ENCODE data around the gene WSCD2. TPM values are rescaled to one million over a fixed set of nuclear protein-coding genes. Genes with fewer than 3 reads are reported as not detected.

The WSCD2 gene
- total and polyA plus RNA-seq, 3 experiments from 2014 or later = 0.39 TPM; not detected in 2

GRCh38 chr12:108136697-108137096 is 7.6 kb downstream of the WSCD2 start:
- H3K36me3 ChIP-seq (ENCODE audit: insufficient read depth, low read length) = no peaks in the 10 kb centered on the region
- ChIA-PET POLR2A (no interaction called here), CTCF (no interaction called here)
- no peak overlapping the region for H3K27ac ChIP-seq (ENCODE audit: low read depth, low read length)
- H3K4me3 Mint-ChIP-seq = no peak overlapping the region
- DNase-seq = no peak
- no peaks in the 10 kb centered on the region for H3K36me3 Mint-ChIP-seq
- H3K9me3 ChIP-seq (ENCODE audit: low read length) = no peaks in the 10 kb centered on the region
- H3K4me1 ChIP-seq (ENCODE audit: insufficient read depth, low read length) = no peaks in the 10 kb centered on the region
- no peak overlapping the region for H3K4me3 ChIP-seq (ENCODE audit: low read length)
- no peaks in the 10 kb centered on the region for H3K4me1 Mint-ChIP-seq
- H3K27me3 ChIP-seq (ENCODE audit: insufficient read depth, low read length, poor library complexity, severe bottlenecking) = no peaks in the 10 kb centered on the region
- H3K27me3 Mint-ChIP-seq = peaks cover 9 to 18% of the 10 kb centered on the region in 2 donors
- peaks cover 0 to 3% (median 0%) of the 10 kb centered on the region in 5 donors for H3K9me3 Mint-ChIP-seq
- no peak overlapping the region for H3K27ac Mint-ChIP-seq

- H3K9me3 ChIP-seq (ENCODE audit: low read length) = no peaks in the 10 kb centered on the region
- H3K4me3 ChIP-seq (ENCODE audit: low read length) = no peak overlapping the region
- Mint-ChIP-seq H3K9me3 (peaks cover 0 to 3% (median 0%) of the 10 kb centered on the region in 5 donors), H3K27me3 (peaks cover 5 to 13% of the 10 kb centered on the region in 2 donors), H3K4me1 (no peaks in the 10 kb centered on the region), H3K36me3 (no peaks in the 10 kb centered on the region), H3K4me3 (no peak overlapping the region), H3K27ac (no peak overlapping the region)
- no peak for DNase-seq
- ChIA-PET POLR2A (no interaction called here), CTCF (no interaction called here)
- H3K36me3 ChIP-seq (ENCODE audit: insufficient read depth, low read length) = no peaks in the 10 kb centered on the region
- H3K4me1 ChIP-seq (ENCODE audit: insufficient read depth, low read length) = no peaks in the 10 kb centered on the region
- H3K27ac ChIP-seq (ENCODE audit: low read depth, low read length) = no peak overlapping the region
- H3K27me3 ChIP-seq (ENCODE audit: insufficient read depth, low read length, poor library complexity, severe bottlenecking) = no peaks in the 10 kb centered on the region
Measured at GRCh38 chr12:108139454-108139853, 10.4 kb downstream of the WSCD2 start.

GRCh38 chr12:108140501-108140900 is 11.4 kb downstream of the WSCD2 start:
- ChIA-PET POLR2A (no interaction called here), CTCF (no interaction called here)
- H3K27me3 ChIP-seq (ENCODE audit: insufficient read depth, low read length, poor library complexity, severe bottlenecking) = no peaks in the 10 kb centered on the region
- no peaks in the 10 kb centered on the region for H3K36me3 Mint-ChIP-seq
- no peak overlapping the region for H3K27ac Mint-ChIP-seq
- H3K4me3 ChIP-seq (ENCODE audit: low read length) = no peak overlapping the region
- no peak overlapping the region for H3K4me3 Mint-ChIP-seq
- H3K4me1 ChIP-seq (ENCODE audit: insufficient read depth, low read length) = no peaks in the 10 kb centered on the region
- H3K9me3 ChIP-seq (ENCODE audit: low read length) = no peaks in the 10 kb centered on the region
- H3K36me3 ChIP-seq (ENCODE audit: insufficient read depth, low read length) = no peaks in the 10 kb centered on the region
- H3K27me3 Mint-ChIP-seq = peaks cover 5 to 15% of the 10 kb centered on the region in 2 donors
- no peak for DNase-seq
- no peaks in the 10 kb centered on the region for H3K9me3 Mint-ChIP-seq
- H3K4me1 Mint-ChIP-seq = no peaks in the 10 kb centered on the region
- H3K27ac ChIP-seq (ENCODE audit: low read depth, low read length) = no peak overlapping the region

GRCh38 chr12:108141600-108142130 is 12.6 kb downstream of the WSCD2 start:
- no peaks in the 10 kb centered on the region for H3K27me3 ChIP-seq (ENCODE audit: insufficient read depth, low read length, poor library complexity, severe bottlenecking)
- no peaks in the 10 kb centered on the region for H3K36me3 ChIP-seq (ENCODE audit: insufficient read depth, low read length)
- H3K4me3 Mint-ChIP-seq = no peak overlapping the region
- H3K27ac ChIP-seq (ENCODE audit: low read depth, low read length) = no peak overlapping the region
- no peaks in the 10 kb centered on the region for H3K9me3 Mint-ChIP-seq
- H3K27ac Mint-ChIP-seq = no peak overlapping the region
- ChIA-PET CTCF (no interaction called here), POLR2A (no interaction called here)
- no peaks in the 10 kb centered on the region for H3K4me1 Mint-ChIP-seq
- H3K9me3 ChIP-seq (ENCODE audit: low read length) = no peaks in the 10 kb centered on the region
- no peak for DNase-seq
- H3K36me3 Mint-ChIP-seq = no peaks in the 10 kb centered on the region
- H3K27me3 Mint-ChIP-seq = peaks cover 4 to 19% of the 10 kb centered on the region in 2 donors
- no peak overlapping the region for H3K4me3 ChIP-seq (ENCODE audit: low read length)
- no peaks in the 10 kb centered on the region for H3K4me1 ChIP-seq (ENCODE audit: insufficient read depth, low read length)

- H3K27me3 Mint-ChIP-seq = peaks cover 2 to 28% of the 10 kb centered on the region in 2 donors
- Histone ChIP-seq H3K4me3 (ENCODE audit: low read length) (no peak overlapping the region), H3K27ac (ENCODE audit: low read depth, low read length) (no peak overlapping the region), H3K36me3 (ENCODE audit: insufficient read depth, low read length) (no peaks in the 10 kb centered on the region), H3K9me3 (ENCODE audit: low read length) (no peaks in the 10 kb centered on the region), H3K4me1 (ENCODE audit: insufficient read depth, low read length) (no peaks in the 10 kb centered on the region), H3K27me3 (ENCODE audit: insufficient read depth, low read length, poor library complexity, severe bottlenecking) (no peaks in the 10 kb centered on the region)
- H3K4me3 Mint-ChIP-seq = no peak overlapping the region
- peaks cover 0 to 4% (median 0%) of the 10 kb centered on the region in 5 donors for H3K9me3 Mint-ChIP-seq
- no peaks in the 10 kb centered on the region for H3K4me1 Mint-ChIP-seq
- CTCF ChIA-PET = no interaction called here
- H3K27ac Mint-ChIP-seq = no peak overlapping the region
- POLR2A ChIA-PET = no interaction called here
- H3K36me3 Mint-ChIP-seq = no peaks in the 10 kb centered on the region
- DNase-seq = no peak
Measured at GRCh38 chr12:108143144-108143543, 14.1 kb downstream of the WSCD2 start.

- Histone ChIP-seq H3K27ac (ENCODE audit: low read depth, low read length) (no peak overlapping the region), H3K36me3 (ENCODE audit: insufficient read depth, low read length) (no peaks in the 10 kb centered on the region), H3K4me3 (ENCODE audit: low read length) (no peak overlapping the region), H3K9me3 (ENCODE audit: low read length) (no peaks in the 10 kb centered on the region), H3K4me1 (ENCODE audit: insufficient read depth, low read length) (no peaks in the 10 kb centered on the region), H3K27me3 (ENCODE audit: insufficient read depth, low read length, poor library complexity, severe bottlenecking) (no peaks in the 10 kb centered on the region)
- Mint-ChIP-seq H3K9me3 (peaks cover 0 to 4% (median 0%) of the 10 kb centered on the region in 5 donors), H3K36me3 (no peaks in the 10 kb centered on the region), H3K4me3 (no peak overlapping the region), H3K27me3 (peaks cover 2 to 38% of the 10 kb centered on the region in 2 donors), H3K27ac (no peak overlapping the region), H3K4me1 (no peaks in the 10 kb centered on the region)
- CTCF ChIA-PET = interaction anchor here (1.1 kb wide), 1 partner anchor 9 kb away, joined by 3 read pairs; no protein-coding TSS in a partner anchor
- no peak for DNase-seq
- POLR2A ChIA-PET = no interaction called here
Measured at GRCh38 chr12:108144080-108144479, 15.0 kb downstream of the WSCD2 start.

GRCh38 chr12:108145011-108145410 is 15.9 kb downstream of the WSCD2 start:
- ChIA-PET CTCF (interaction anchor here (1.1 kb wide), 1 partner anchor 8 kb away, joined by 3 read pairs; no protein-coding TSS in a partner anchor), POLR2A (no interaction called here)
- no peaks in the 10 kb centered on the region for H3K27me3 ChIP-seq (ENCODE audit: insufficient read depth, low read length, poor library complexity, severe bottlenecking)
- H3K4me1 Mint-ChIP-seq = no peaks in the 10 kb centered on the region
- no peaks in the 10 kb centered on the region for H3K4me1 ChIP-seq (ENCODE audit: insufficient read depth, low read length)
- H3K27ac Mint-ChIP-seq = no peak overlapping the region
- no peaks in the 10 kb centered on the region for H3K9me3 ChIP-seq (ENCODE audit: low read length)
- peaks cover 0 to 4% (median 0%) of the 10 kb centered on the region in 5 donors for H3K9me3 Mint-ChIP-seq
- H3K27me3 Mint-ChIP-seq = peaks cover 5 to 44% of the 10 kb centered on the region in 2 donors
- no peak overlapping the region for H3K4me3 ChIP-seq (ENCODE audit: low read length)
- H3K36me3 ChIP-seq (ENCODE audit: insufficient read depth, low read length) = no peaks in the 10 kb centered on the region
- DNase-seq = no peak
- H3K36me3 Mint-ChIP-seq = no peaks in the 10 kb centered on the region
- H3K4me3 Mint-ChIP-seq = no peak overlapping the region
- no peak overlapping the region for H3K27ac ChIP-seq (ENCODE audit: low read depth, low read length)

GRCh38 chr12:108146035-108146893 is 17.2 kb downstream of the WSCD2 start:
- CTCF ChIA-PET = no interaction called here
- Mint-ChIP-seq H3K4me3 (no peak overlapping the region), H3K27ac (no peak overlapping the region), H3K4me1 (no peaks in the 10 kb centered on the region), H3K9me3 (peaks cover 0 to 4% (median 0%) of the 10 kb centered on the region in 5 donors), H3K36me3 (no peaks in the 10 kb centered on the region), H3K27me3 (peaks cover 12 to 49% of the 10 kb centered on the region in 2 donors)
- no peak for DNase-seq
- H3K27me3 ChIP-seq (ENCODE audit: insufficient read depth, low read length, poor library complexity, severe bottlenecking) = no peaks in the 10 kb centered on the region
- POLR2A ChIA-PET = no interaction called here
- H3K27ac ChIP-seq (ENCODE audit: low read depth, low read length) = no peak overlapping the region
- H3K4me3 ChIP-seq (ENCODE audit: low read length) = no peak overlapping the region
- H3K36me3 ChIP-seq (ENCODE audit: insufficient read depth, low read length) = no peaks in the 10 kb centered on the region
- no peaks in the 10 kb centered on the region for H3K9me3 ChIP-seq (ENCODE audit: low read length)
- no peaks in the 10 kb centered on the region for H3K4me1 ChIP-seq (ENCODE audit: insufficient read depth, low read length)
